GM19467 (cell line): ENCODE measurements around the gene MTMR4.
"Not testable (repeated sequence)": the region's sequence is repeated elsewhere in the genome, so short reads cannot be mapped to it uniquely, and the experiment has no call there.

Source experiments
- ATAC-seq: cut with Tn5 transposase; IDR thresholded peaks from one replicate; pipeline ENCODE4 v1.9.1; 2021; ENCODE audit warnings: mild to moderate bottlenecking, moderate library complexity; ENCODE audit not compliant: unreplicated experiment

MTMR4 gene

GRCh38 chr17:58513965-58514769, at the start of gene MTMR4:
Gene MTMR4 (minus strand): TSS chr17:58514638. CDS start chr17:58514407, 231 bp downstream.
- no peak for ATAC-seq

- ATAC-seq = no peak
Observed at GRCh38 chr17:58560511-58560910, 46.1 kb upstream of the MTMR4 start.

- no peak for ATAC-seq
Observed at GRCh38 chr17:58557981-58558380, 43.5 kb upstream of the MTMR4 start.

GRCh38 chr17:58556833-58557250, 42.4 kb upstream of the MTMR4 start:
- no peak for ATAC-seq

GRCh38 chr17:58555109-58555508, 40.7 kb upstream of the MTMR4 start:
- ATAC-seq = not testable (repeated sequence)

GRCh38 chr17:58541249-58541648, 26.8 kb upstream of the MTMR4 start:
- no peak for ATAC-seq

- ATAC-seq = no peak
Observed at GRCh38 chr17:58539698-58540097, 25.3 kb upstream of the MTMR4 start.

- ATAC-seq = no peak
Observed at GRCh38 chr17:58538811-58539409, 24.5 kb upstream of the MTMR4 start.

- ATAC-seq = no peak
Observed at GRCh38 chr17:58537266-58537665, 22.8 kb upstream of the MTMR4 start.

- no peak for ATAC-seq
Observed at GRCh38 chr17:58536542-58536941, 22.1 kb upstream of the MTMR4 start.

- no peak for ATAC-seq
Observed at GRCh38 chr17:58535431-58535830, 21.0 kb upstream of the MTMR4 start.

- ATAC-seq = no peak
Observed at GRCh38 chr17:58534901-58535421, 20.5 kb upstream of the MTMR4 start.

GRCh38 chr17:58534331-58534730, 19.9 kb upstream of the MTMR4 start:
- ATAC-seq = no peak

- no peak for ATAC-seq
Observed at GRCh38 chr17:58533616-58534188, 19.3 kb upstream of the MTMR4 start.

- no peak for ATAC-seq
Observed at GRCh38 chr17:58532555-58532951, 18.1 kb upstream of the MTMR4 start.

GRCh38 chr17:58531661-58532554, 17.5 kb upstream of the MTMR4 start:
- ATAC-seq = no peak

GRCh38 chr17:58531122-58531521, 16.7 kb upstream of the MTMR4 start:
- ATAC-seq = no peak

GRCh38 chr17:58530655-58531054, 16.2 kb upstream of the MTMR4 start:
- no peak for ATAC-seq

GRCh38 chr17:58529275-58529674, 14.8 kb upstream of the MTMR4 start:
- ATAC-seq = no peak

GRCh38 chr17:58528443-58528842, 14.0 kb upstream of the MTMR4 start:
- no peak for ATAC-seq

- ATAC-seq = no peak
Observed at GRCh38 chr17:58527949-58528348, 13.5 kb upstream of the MTMR4 start.
